ENCODE measurements around the gene YWHAQ. TPM values are rescaled to one million over a fixed set of nuclear protein-coding genes. Genes with fewer than 3 reads are reported as not detected.

The YWHAQ gene
- total RNA-seq, 2 experiments from 2014 or later, result 95.8 to 101 TPM

GRCh38 chr2:9678544-9678943 is 47.7 kb upstream of the YWHAQ start:
- no peak for TF ChIP-seq CTCF (IDR thresholded peaks at IDR 0.05)
- no peak overlapping the region for H3K4me3 Mint-ChIP-seq

GRCh38 chr2:9675415-9676351 is 44.9 kb upstream of the YWHAQ start:
- peaks cover 8% of the 10 kb centered on the region for H3K4me1 ChIP-seq (ENCODE audit: insufficient read depth, low read length)
- no peaks in the 10 kb centered on the region for H3K9me3 Mint-ChIP-seq
- H3K4me3 ChIP-seq (ENCODE audit: low read length), result no peak overlapping the region
- no peaks in the 10 kb centered on the region for H3K36me3 ChIP-seq (ENCODE audit: insufficient read depth, low read length)
- DNase-seq (no peak), ATAC-seq (ENCODE audit: poor library complexity) (no peak)
- H3K4me1 Mint-ChIP-seq (ENCODE audit: low read depth), result no peaks in the 10 kb centered on the region
- no peak for TF ChIP-seq CTCF (IDR thresholded peaks at IDR 0.05)
- ChIA-PET POLR2A (no interaction called here), CTCF (no interaction called here)
- no peaks in the 10 kb centered on the region for H3K27me3 Mint-ChIP-seq
- no peaks in the 10 kb centered on the region for H3K27me3 ChIP-seq (ENCODE audit: control insufficient read depth in 1 of 2, insufficient read depth in 2 of 2, low read length in 2 of 2)
- no peaks in the 10 kb centered on the region for H3K36me3 Mint-ChIP-seq (ENCODE audit: low read depth)
- no peak overlapping the region for H3K27ac ChIP-seq (ENCODE audit: low read depth in 1 of 2, low read length in 2 of 2)
- H3K9me3 ChIP-seq (ENCODE audit: control insufficient read depth in 1 of 2, insufficient read depth in 1 of 2, low read length in 2 of 2), result no peaks in the 10 kb centered on the region
- H3K4me3 Mint-ChIP-seq, result no peak overlapping the region
- no peak overlapping the region for H3K27ac Mint-ChIP-seq
- intact Hi-C loops (cut with DNase I, micrococcal nuclease), result no loop called here

More at GRCh38 chr2:9678544-9678943, 47.7 kb upstream of the YWHAQ start:
- H3K36me3 ChIP-seq (ENCODE audit: insufficient read depth, low read length), result no peaks in the 10 kb centered on the region
- ChIA-PET POLR2A (interaction anchor here (1.0 kb wide), 1 partner anchor 56 kb away, joined by 3 read pairs; no protein-coding TSS in a partner anchor), CTCF (no interaction called here)
- peaks cover 21% of the 10 kb centered on the region for H3K4me1 ChIP-seq (ENCODE audit: insufficient read depth, low read length)
- ATAC-seq (ENCODE audit: poor library complexity), result no peak
- H3K4me1 Mint-ChIP-seq (ENCODE audit: low read depth), result peaks cover 4% of the 10 kb centered on the region
- DNase-seq, result peak in 2 of 14 experiments; percentile 21 to 40
- no peaks in the 10 kb centered on the region for H3K27me3 ChIP-seq (ENCODE audit: control insufficient read depth in 1 of 2, insufficient read depth in 2 of 2, low read length in 2 of 2)
- no peak overlapping the region for H3K27ac Mint-ChIP-seq
- no peak overlapping the region for H3K4me3 ChIP-seq (ENCODE audit: low read length)
- H3K27ac ChIP-seq (ENCODE audit: low read depth in 1 of 2, low read length in 2 of 2), result no peak overlapping the region
- H3K36me3 Mint-ChIP-seq (ENCODE audit: low read depth), result no peaks in the 10 kb centered on the region
- no peaks in the 10 kb centered on the region for H3K9me3 Mint-ChIP-seq
- intact Hi-C loops (cut with DNase I, micrococcal nuclease), result no loop called here
- H3K27me3 Mint-ChIP-seq, result no peaks in the 10 kb centered on the region
- H3K9me3 ChIP-seq (ENCODE audit: control insufficient read depth in 1 of 2, insufficient read depth in 1 of 2, low read length in 2 of 2), result no peaks in the 10 kb centered on the region

GRCh38 chr2:9674891-9675414 is 44.2 kb upstream of the YWHAQ start:
- H3K27me3 Mint-ChIP-seq, result no peaks in the 10 kb centered on the region
- no peaks in the 10 kb centered on the region for H3K9me3 ChIP-seq (ENCODE audit: control insufficient read depth in 1 of 2, insufficient read depth in 1 of 2, low read length in 2 of 2)
- no peak overlapping the region for H3K4me3 ChIP-seq (ENCODE audit: low read length)
- ChIA-PET CTCF (no interaction called here), POLR2A (no interaction called here)
- H3K27ac ChIP-seq (ENCODE audit: low read depth in 1 of 2, low read length in 2 of 2), result no peak overlapping the region
- no peaks in the 10 kb centered on the region for H3K27me3 ChIP-seq (ENCODE audit: control insufficient read depth in 1 of 2, insufficient read depth in 2 of 2, low read length in 2 of 2)
- no peak overlapping the region for H3K4me3 Mint-ChIP-seq
- no peak for DNase-seq
- H3K4me1 Mint-ChIP-seq (ENCODE audit: low read depth), result no peaks in the 10 kb centered on the region
- H3K36me3 ChIP-seq (ENCODE audit: insufficient read depth, low read length), result no peaks in the 10 kb centered on the region
- no peak for ATAC-seq (ENCODE audit: poor library complexity)
- H3K4me1 ChIP-seq (ENCODE audit: insufficient read depth, low read length), result peaks cover 4% of the 10 kb centered on the region
- no peaks in the 10 kb centered on the region for H3K36me3 Mint-ChIP-seq (ENCODE audit: low read depth)
- no peak for TF ChIP-seq CTCF (IDR thresholded peaks at IDR 0.05)
- no peaks in the 10 kb centered on the region for H3K9me3 Mint-ChIP-seq
- intact Hi-C loops (cut with DNase I, micrococcal nuclease), result no loop called here
- H3K27ac Mint-ChIP-seq, result no peak overlapping the region
